Liver (tissue), 9 donors: Measurements from ENCODE around the gene SLC9A8. TPM values are rescaled to one million over a fixed set of nuclear protein-coding genes. Genes with fewer than 3 reads are reported as not detected.

Experiments used
- DNase-seq: peaks from one replicate; pipeline ENCODE4 v3.0.0-alpha.2; 2017; ENCODE audit warnings: low spot score
- H3K27ac ChIP-seq, 2 donors: one replicate each; pipeline ENCODE4 v1.7.0; 2013; ENCODE audit warnings: inconsistent platforms in 2 of 2, low read length in 2 of 2, control low read depth in 1 of 2, low read depth in 1 of 2, mild to moderate bottlenecking in 1 of 2
- H3K27me3 ChIP-seq, 4 donors: one replicate each; pipeline versions ENCODE4 v1.6.1 to v1.7.0; 2013; ENCODE audit warnings: low read length in 3 of 4, inconsistent platforms in 1 of 4, mild to moderate bottlenecking in 1 of 4, moderate library complexity in 1 of 4; ENCODE audit not compliant: control insufficient read depth in 4 of 4, insufficient read depth in 4 of 4
- H3K36me3 ChIP-seq, 4 donors: one replicate each; pipeline versions ENCODE4 v1.6.1 to v1.7.0; 2013; ENCODE audit warnings: low read length in 3 of 4, mild to moderate bottlenecking in 3 of 4, low read depth in 1 of 4, moderate library complexity in 1 of 4; ENCODE audit not compliant: control insufficient read depth in 4 of 4, insufficient read depth in 3 of 4
- H3K4me1 ChIP-seq, 4 donors: one replicate each; pipeline versions ENCODE4 v1.6.1 to v1.7.0; 2013; ENCODE audit warnings: low read length in 3 of 4, mild to moderate bottlenecking in 3 of 4, moderate library complexity in 1 of 4; ENCODE audit not compliant: control insufficient read depth in 4 of 4, insufficient read depth in 4 of 4
- H3K4me3 ChIP-seq, 3 donors: one replicate each; pipeline versions ENCODE4 v1.6.1 to v1.7.0; 2013; ENCODE audit warnings: low read length in 3 of 3, control low read depth in 1 of 3, low read depth in 1 of 3, mild to moderate bottlenecking in 1 of 3
- H3K9ac ChIP-seq, 2 donors: one replicate each; pipeline ENCODE4 v1.7.0; 2013; ENCODE audit warnings: low read length in 2 of 2, mild to moderate bottlenecking in 2 of 2, moderate library complexity in 2 of 2, control low read depth in 1 of 2, low read depth in 1 of 2
- H3K9me3 ChIP-seq, 4 donors: one replicate each; pipeline versions ENCODE4 v1.6.1 to v1.7.0; 2013; ENCODE audit warnings: low read length in 3 of 4; ENCODE audit not compliant: control insufficient read depth in 4 of 4
- ATF3 ChIP-seq: IDR thresholded peaks from 2 replicates; pipeline ENCODE4 v1.6.1; 2016; ENCODE audit warnings: antibody characterized with exemption
- CTCF ChIP-seq: fragments of 150-350 bp; IDR thresholded peaks from 2 replicates; pipeline ENCODE4 v1.5.1; 2017; ENCODE audit warnings: improper control_type of control experiment, low read depth, low read length; ENCODE audit not compliant: missing input control
- EGR1 ChIP-seq, 2 donors: IDR thresholded peaks; 2 replicates each; pipeline ENCODE4 v1.6.1; 2016 to 2018; ENCODE audit warnings: antibody characterized with exemption in 2 of 2, low read depth in 2 of 2
- FOXA1 ChIP-seq: IDR thresholded peaks from 2 replicates; pipeline ENCODE4 v1.6.1; 2016; ENCODE audit warnings: antibody characterized with exemption
- FOXA2 ChIP-seq: IDR thresholded peaks from 2 replicates; pipeline ENCODE4 v1.6.1; 2016; ENCODE audit warnings: antibody characterized with exemption
- GABPA ChIP-seq, 2 donors: IDR thresholded peaks in 1 of 2; conservative IDR thresholded peaks in 1 of 2; 2 replicates each; pipeline ENCODE4 v1.6.1; 2016; ENCODE audit warnings: antibody characterized with exemption in 2 of 2, mild to moderate bottlenecking in 1 of 2, moderate library complexity in 1 of 2
- HNF4A ChIP-seq, 2 donors: conservative IDR thresholded peaks; 2 replicates each; pipeline ENCODE4 v1.6.1; 2016; ENCODE audit warnings: antibody characterized with exemption in 2 of 2, mild to moderate bottlenecking in 2 of 2
- HNF4G ChIP-seq: IDR thresholded peaks from 2 replicates; pipeline ENCODE4 v1.6.1; 2016; ENCODE audit warnings: antibody characterized with exemption
- MAX ChIP-seq: IDR thresholded peaks from 2 replicates; pipeline ENCODE4 v1.6.1; 2016; ENCODE audit warnings: antibody characterized with exemption
- NR2F2 ChIP-seq: IDR thresholded peaks from 2 replicates; pipeline ENCODE4 v1.6.1; 2016; ENCODE audit warnings: antibody characterized with exemption
- RAD21 ChIP-seq, 2 donors: IDR thresholded peaks; 2 replicates each; pipeline ENCODE4 v1.6.1; 2016; ENCODE audit warnings: antibody characterized with exemption in 2 of 2, mild to moderate bottlenecking in 2 of 2
- RXRA ChIP-seq, 2 donors: IDR thresholded peaks; 2 replicates each; pipeline ENCODE4 v1.6.1; 2017 to 2018; ENCODE audit warnings: antibody characterized with exemption in 2 of 2, mild to moderate bottlenecking in 1 of 2
- SP1 ChIP-seq: IDR thresholded peaks from 2 replicates; pipeline ENCODE4 v1.6.1; 2018; ENCODE audit warnings: antibody characterized with exemption, mild to moderate bottlenecking
- TAF1 ChIP-seq: conservative IDR thresholded peaks from 2 replicates; pipeline ENCODE4 v1.6.1; 2016; ENCODE audit warnings: antibody characterized with exemption, mild to moderate bottlenecking
- YY1 ChIP-seq: IDR thresholded peaks from 2 replicates; pipeline ENCODE4 v1.6.1; 2016; ENCODE audit warnings: antibody characterized with exemption, mild to moderate bottlenecking
- ZBTB33 ChIP-seq: IDR thresholded peaks from 2 replicates; pipeline ENCODE4 v1.6.1; 2016; ENCODE audit warnings: antibody characterized with exemption
- WGBS: extraction: QIAGEN DNeasy Blood & Tissue Kit; methylation state at CpG from one replicate; pipeline ENCODE4 v1.1.7; 2013; 5-methylcytosine and 5-hydroxymethylcytosine counted together
- polyA plus RNA-seq, 2 donors: library from polyadenylated mRNA; stranded (reverse) in 1 of 2; unstranded in 1 of 2; fragments of 200-250 nt in 1 of 2; fragments of >200 nt in 1 of 2; fragmentation: Nextera tagmentation in 1 of 2; extraction: Ambion mirVana in 1 of 2; gene quantifications; one replicate each; pipeline versions ENCODE4 v1.2.1 to v1.2.3, GENCODE V29; 2013 to 2015
- total RNA-seq, 2 donors: library from RNA; depleted of rRNA; stranded (reverse); fragments of >200 nt; gene quantifications; one replicate each; pipeline ENCODE4 v1.2.3, GENCODE V29; 2014
- donor health status: healthy.
- donor health status: healthy.
- donor health status: healthy.
- donor health status: healthy.
- donor health status: healthy.

Gene SLC9A8
- total and polyA plus RNA-seq, 4 donors = 4.0 to 9.5 (median 8.6) TPM

- WGBS = 99% methylated on average over 5 of the region's 5 CpGs
- no peaks in the 10 kb centered on the region for H3K27me3 ChIP-seq
- no peak overlapping the region for H3K27ac ChIP-seq
- TF ChIP-seq NR2F2 = no peak
- no peak for TF ChIP-seq GABPA (IDR thresholded peaks at IDR 0.05 in 1 of 2, conservative IDR thresholded peaks at IDR 0.05 in 1 of 2)
- no peak for TF ChIP-seq RXRA (IDR thresholded peaks at IDR 0.05)
- no peak for TF ChIP-seq MAX
- TF ChIP-seq SP1 = no peak
- no peak for TF ChIP-seq TAF1
- TF ChIP-seq ATF3 = no peak
- no peak for TF ChIP-seq RAD21 (IDR thresholded peaks at IDR 0.05)
- peaks cover 2 to 11% (median 8%) of the 10 kb centered on the region in 4 donors for H3K36me3 ChIP-seq
- H3K9me3 ChIP-seq = no peaks in the 10 kb centered on the region
- H3K9ac ChIP-seq = no peak overlapping the region
- no peaks in the 10 kb centered on the region for H3K4me1 ChIP-seq
- no peak for DNase-seq
- H3K4me3 ChIP-seq = no peak overlapping the region
Observed at GRCh38 chr20:49870261-49870660, 57.6 kb downstream of the SLC9A8 start.

- Histone ChIP-seq H3K9me3 (no peaks in the 10 kb centered on the region), H3K4me1 (no peaks in the 10 kb centered on the region), H3K36me3 (peaks cover 3 to 12% (median 9%) of the 10 kb centered on the region in 4 donors), H3K9ac (no peak overlapping the region), H3K27me3 (no peaks in the 10 kb centered on the region), H3K4me3 (no peak overlapping the region), H3K27ac (no peak overlapping the region)
- TF ChIP-seq HNF4G = no peak
- no peak for TF ChIP-seq FOXA2
- DNase-seq = no peak
- WGBS = 98% methylated on average over 6 of the region's 6 CpGs
Observed at GRCh38 chr20:49871391-49871948, 58.8 kb downstream of the SLC9A8 start.

GRCh38 chr20:49872056-49872455, 59.4 kb downstream of the SLC9A8 start:
- H3K4me3 ChIP-seq = no peak overlapping the region
- H3K9me3 ChIP-seq = no peaks in the 10 kb centered on the region
- H3K27me3 ChIP-seq = no peaks in the 10 kb centered on the region
- H3K9ac ChIP-seq = no peak overlapping the region
- H3K4me1 ChIP-seq = no peaks in the 10 kb centered on the region
- DNase-seq = no peak
- no peak for TF ChIP-seq RAD21 (IDR thresholded peaks at IDR 0.05)
- TF ChIP-seq TAF1 = no peak
- H3K27ac ChIP-seq = no peak overlapping the region
- H3K36me3 ChIP-seq = peaks cover 3 to 13% (median 10%) of the 10 kb centered on the region in 4 donors
- 98% methylated on average over 1 of the region's 1 CpG for WGBS

GRCh38 chr20:49874696-49875095, 62.1 kb downstream of the SLC9A8 start:
- no peak for DNase-seq
- Histone ChIP-seq H3K27me3 (no peaks in the 10 kb centered on the region), H3K4me1 (no peaks in the 10 kb centered on the region), H3K36me3 (peaks cover 2 to 16% (median 9%) of the 10 kb centered on the region in 4 donors), H3K9ac (no peak overlapping the region), H3K4me3 (no peak overlapping the region), H3K27ac (no peak overlapping the region), H3K9me3 (no peaks in the 10 kb centered on the region)
- WGBS = 86% methylated on average over 6 of the region's 6 CpGs
- no peak for TF ChIP-seq MAX
- no peak for TF ChIP-seq HNF4A (conservative IDR thresholded peaks at IDR 0.05)
- TF ChIP-seq EGR1 (IDR thresholded peaks at IDR 0.05; ENCODE audit: low read depth in 2 of 2) = no peak
- no peak for TF ChIP-seq CTCF
- no peak for TF ChIP-seq RXRA (IDR thresholded peaks at IDR 0.05)
- TF ChIP-seq FOXA1 = no peak
- TF ChIP-seq ZBTB33 = no peak
- no peak for TF ChIP-seq RAD21 (IDR thresholded peaks at IDR 0.05)
- TF ChIP-seq GABPA (IDR thresholded peaks at IDR 0.05 in 1 of 2, conservative IDR thresholded peaks at IDR 0.05 in 1 of 2) = no peak
- TF ChIP-seq YY1 = no peak
- no peak for TF ChIP-seq FOXA2
